Activated CD4-positive, CD25-positive, alpha-beta regulatory T cell treated with anti-CD3 and anti-CD28 coated beads, Interleukin-2, amount 50 U/mL, for 16 hours (primary cell): ENCODE measurements around the gene POMP.
"Not testable (repeated sequence)": the region's sequence is repeated elsewhere in the genome, so short reads cannot be mapped to it uniquely, and the experiment has no call there.

Experiments
- DNase-seq: peaks from one replicate; pipeline ENCODE4 v3.0.0-alpha.2; 2020; ENCODE audit warnings: low read depth, low spot score

The POMP gene

GRCh38 chr13:28637714-28638355 lies 21.1 kb upstream of the POMP start:
- no peak for DNase-seq

DNA sequence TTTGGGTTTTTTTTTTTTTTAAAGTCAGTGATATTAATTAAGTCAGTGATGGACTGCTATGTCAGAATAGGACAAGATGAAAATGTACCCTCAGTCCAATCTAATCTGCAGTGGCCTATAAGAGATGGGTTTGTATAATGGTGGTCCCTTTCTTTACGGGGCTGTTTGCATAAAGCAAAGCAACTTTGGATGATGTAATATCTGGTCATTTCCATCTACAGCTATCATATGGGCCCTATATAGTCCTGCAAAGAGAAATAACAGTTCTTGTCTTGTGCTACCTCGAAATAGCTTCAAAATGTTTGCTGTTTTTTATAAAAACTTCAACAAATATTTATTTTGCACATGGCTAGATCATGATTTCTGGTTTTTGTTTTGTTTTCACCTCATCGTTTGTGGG lies 20.2 kb upstream of the POMP start:
- no peak for DNase-seq

GRCh38 chr13:28640861-28641599 lies 17.9 kb upstream of the POMP start:
- DNase-seq: no peak

GRCh38 chr13:28641600-28641926 lies 17.4 kb upstream of the POMP start:
- no peak for DNase-seq

GRCh38 chr13:28650284-28650683 lies 8.6 kb upstream of the POMP start:
- DNase-seq: no peak

- DNase-seq: no peak
Measured at GRCh38 chr13:28651810-28652401, 7.0 kb upstream of the POMP start.

- DNase-seq: no peak
Measured at GRCh38 chr13:28653111-28653510, 5.8 kb upstream of the POMP start.

- DNase-seq: no peak
Measured at GRCh38 chr13:28654276-28654675, 4.7 kb upstream of the POMP start.

DNA sequence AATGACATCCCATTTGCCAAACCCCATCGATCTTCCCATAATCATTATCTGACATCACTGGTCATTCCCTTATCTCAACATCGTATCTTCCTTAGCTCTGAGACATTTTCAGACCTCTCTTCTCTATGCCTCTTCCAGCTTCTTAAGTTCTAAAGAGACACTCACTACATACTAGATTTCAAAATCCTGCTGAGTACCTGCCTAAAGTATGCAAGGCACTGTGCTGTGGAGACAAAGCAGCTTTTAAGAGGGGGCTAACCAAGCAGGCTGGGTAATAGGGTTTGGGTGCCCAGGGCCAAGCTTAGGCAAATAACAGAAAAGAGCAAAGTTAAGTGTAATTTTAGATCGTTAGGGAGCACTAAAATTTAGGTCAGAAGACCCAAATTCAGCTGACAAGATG lies 3.4 kb upstream of the POMP start:
- DNase-seq: no peak

GRCh38 chr13:28657784-28658538 lies 969 bp upstream of the POMP start:
- DNase-seq: no peak

DNA sequence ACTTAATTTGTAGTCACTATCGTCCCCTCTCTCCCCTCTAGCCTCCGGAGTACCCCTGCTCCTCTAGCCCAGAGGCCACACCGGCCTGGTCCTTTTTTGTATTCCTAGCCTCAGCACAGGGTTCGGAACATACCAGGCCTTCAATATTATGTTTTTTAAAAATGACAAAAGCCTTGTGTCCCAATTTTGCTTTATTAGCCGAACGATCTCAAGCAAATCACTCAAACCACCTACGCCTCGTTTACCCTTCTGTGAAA lies 463 bp upstream of the POMP start:
- DNase-seq: no peak

GRCh38 chr13:28659621-28659970 lies 666 bp downstream of the POMP start:
- DNase-seq: no peak

- no peak for DNase-seq
Measured at GRCh38 chr13:28666897-28667488, 8.1 kb downstream of the POMP start.

DNA sequence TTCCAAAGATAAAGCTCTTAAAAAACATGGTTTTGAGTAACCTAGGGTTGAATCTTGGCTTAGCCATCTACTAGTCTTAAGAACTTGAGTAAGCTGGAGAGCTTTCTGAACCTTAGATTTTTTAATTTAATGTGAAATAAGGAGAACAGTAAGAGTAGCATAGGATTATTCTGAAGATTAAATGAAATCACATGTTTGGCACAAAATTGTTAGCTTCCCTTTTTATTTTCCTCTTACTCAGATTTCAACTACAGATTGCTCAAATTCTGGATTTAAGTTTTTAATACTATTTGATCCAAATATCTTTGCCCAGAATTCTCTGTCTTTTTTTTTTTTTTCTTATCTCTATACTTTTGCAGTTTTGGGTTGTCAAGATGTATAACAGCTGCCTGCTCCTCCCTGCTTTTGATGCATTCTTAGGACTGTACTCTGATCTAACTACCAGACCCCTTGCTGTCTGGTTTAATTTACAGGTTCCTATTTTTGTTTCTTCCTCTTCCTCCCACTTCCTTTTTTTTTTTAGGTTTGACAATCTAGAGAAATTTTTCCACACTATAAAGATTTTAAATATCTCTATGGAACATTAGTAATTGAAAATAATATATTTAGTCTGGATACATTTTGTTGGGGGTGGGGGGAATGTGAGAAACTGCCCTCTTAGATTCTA lies 12.3 kb downstream of the POMP start:
- DNase-seq: no peak

DNA sequence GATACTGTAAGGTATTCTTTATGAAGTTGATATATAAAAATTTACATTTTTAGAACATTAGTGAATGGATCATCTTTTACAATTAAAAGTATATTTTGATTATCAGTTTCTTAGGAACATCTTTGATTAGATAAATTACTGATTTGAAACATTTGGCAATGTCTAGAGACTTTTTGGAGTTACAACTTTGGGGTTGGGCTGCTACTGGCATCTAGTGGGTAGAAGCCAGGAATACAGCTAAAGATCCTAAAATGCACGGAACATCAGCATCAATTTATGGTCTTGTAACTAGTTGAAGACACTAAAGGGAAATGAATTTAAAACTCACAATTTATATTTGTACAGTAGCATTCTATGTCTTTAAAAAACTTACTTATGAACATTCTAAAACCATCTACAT lies 19.9 kb downstream of the POMP start:
- DNase-seq: no peak

GRCh38 chr13:28679628-28680027 lies 20.7 kb downstream of the POMP start:
- DNase-seq: no peak

- no peak for DNase-seq
Measured at GRCh38 chr13:28680541-28680940, 21.6 kb downstream of the POMP start.

- DNase-seq: not testable (repeated sequence)
Measured at GRCh38 chr13:28683169-28683568, 24.2 kb downstream of the POMP start.

DNA sequence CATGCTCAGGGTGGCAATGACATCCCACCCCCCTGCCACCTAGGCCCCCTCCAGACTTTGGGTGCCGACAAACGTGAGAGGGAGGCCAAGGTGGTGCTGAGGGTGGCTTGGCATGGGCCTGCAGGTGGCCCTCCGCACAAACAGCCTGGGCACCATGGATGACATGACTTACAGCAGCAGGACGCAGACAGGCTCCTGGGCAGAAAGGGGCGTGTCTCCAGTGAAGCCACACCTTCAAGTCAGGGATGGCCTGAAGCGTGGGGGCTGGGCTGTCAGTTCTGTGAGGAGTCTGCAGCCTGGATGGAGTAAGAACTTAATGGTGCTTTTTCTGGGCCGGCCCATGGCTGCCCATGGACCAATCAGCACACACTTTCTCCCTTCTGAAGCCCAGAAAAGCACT lies 25.3 kb downstream of the POMP start:
- no peak for DNase-seq

DNA sequence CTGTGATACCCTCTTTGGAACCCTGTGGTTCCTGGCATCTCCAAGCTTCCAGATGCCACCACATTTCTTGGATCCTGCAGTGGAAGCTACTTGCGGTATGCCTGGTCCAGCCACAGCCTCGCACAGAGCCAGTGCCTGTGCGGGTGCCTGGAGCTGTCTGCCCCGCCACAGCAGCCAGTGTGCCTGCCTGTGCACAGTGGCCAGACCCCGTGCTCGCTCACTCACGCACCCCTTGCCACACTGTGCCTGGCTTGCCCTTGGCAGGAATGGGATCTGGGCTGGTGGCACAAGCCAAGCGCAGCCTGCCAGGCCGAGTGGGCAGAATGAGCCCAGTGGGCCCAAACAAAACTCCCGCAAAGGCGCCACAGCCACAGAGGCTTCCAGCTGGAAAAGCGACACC lies 26.2 kb downstream of the POMP start:
- no peak for DNase-seq

DNA sequence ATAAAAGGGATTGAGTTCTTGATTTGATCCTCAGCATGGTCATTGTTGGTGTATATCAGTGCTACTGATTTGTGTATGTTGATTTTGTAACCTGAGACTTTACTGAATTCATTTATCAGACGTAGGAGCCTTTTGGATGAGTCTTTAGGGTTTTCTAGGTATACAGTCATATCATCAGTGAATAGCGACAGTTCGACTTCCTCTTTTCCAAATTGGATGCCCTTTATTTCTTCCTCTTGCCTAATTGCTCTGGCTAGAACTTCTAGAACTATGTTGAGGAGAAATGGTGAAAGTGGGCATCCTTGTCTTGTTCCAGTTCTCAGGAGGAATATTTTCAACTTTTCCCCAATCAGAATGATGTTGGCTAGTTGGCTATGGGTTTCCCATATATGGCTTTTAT lies 27.0 kb downstream of the POMP start:
- no peak for DNase-seq
